Glutamatergic neuron (in vitro differentiated cells): Measurements from ENCODE around the gene CASQ2. TPM values are rescaled to one million over a fixed set of nuclear protein-coding genes. Genes with fewer than 3 reads are reported as not detected.

ENCODE experiments used
- DNase-seq: peaks from one replicate; pipeline ENCODE4 v3.0.0; 2022
- H3K27ac Mint-ChIP-seq: one replicate; pipeline ENCODE4 v1.8.0; 2020; ENCODE audit warnings: mild to moderate bottlenecking, mixed read lengths, inconsistent platforms; ENCODE audit not compliant: unreplicated experiment
- H3K27me3 Mint-ChIP-seq: one replicate; pipeline ENCODE4 v1.8.0; 2020; ENCODE audit warnings: mild to moderate bottlenecking, moderate library complexity, mixed read lengths, inconsistent platforms; ENCODE audit not compliant: unreplicated experiment
- H3K36me3 Mint-ChIP-seq: one replicate; pipeline ENCODE4 v1.8.0; 2020; ENCODE audit warnings: mild to moderate bottlenecking, mixed read lengths, inconsistent platforms; ENCODE audit not compliant: unreplicated experiment
- H3K4me1 Mint-ChIP-seq: one replicate; pipeline ENCODE4 v1.8.0; 2020; ENCODE audit warnings: mild to moderate bottlenecking, low read depth, mixed read lengths, inconsistent platforms; ENCODE audit not compliant: unreplicated experiment
- H3K4me3 Mint-ChIP-seq: one replicate; pipeline ENCODE4 v1.8.0; 2020; ENCODE audit warnings: mild to moderate bottlenecking, mixed read lengths, inconsistent platforms; ENCODE audit not compliant: unreplicated experiment
- H3K9me3 Mint-ChIP-seq: one replicate; pipeline ENCODE4 v1.8.0; 2020; ENCODE audit warnings: mild to moderate bottlenecking, moderate library complexity, mixed read lengths, inconsistent platforms; ENCODE audit not compliant: unreplicated experiment
- CTCF ChIP-seq: fragments of 200-600 bp; sonication (generic); IDR thresholded peaks from one replicate; pipeline ENCODE4 v1.5.0; 2021; ENCODE audit not compliant: partially characterized antibody, unreplicated experiment
- total RNA-seq: library from RNA; stranded (reverse); fragmentation: NEBNext Ultra II Directional; extraction: Animal tissue kit (Norgen Biotek cat#: 25700); gene quantifications from one replicate; pipeline ENCODE4 v1.2.1, GENCODE V29; 2021; ENCODE audit not compliant: unreplicated experiment

The CASQ2 gene
- total RNA-seq, 1 donor from 2014 or later: not detected

GRCh38 chr1:115670476-115671175 is 97.9 kb downstream of the CASQ2 start:
- no peak for TF ChIP-seq CTCF
- peaks cover 2% of the 10 kb centered on the region for H3K27me3 Mint-ChIP-seq

GRCh38 chr1:115669886-115670285 is 98.6 kb downstream of the CASQ2 start:
- Mint-ChIP-seq H3K36me3 (peaks cover 10% of the 10 kb centered on the region), H3K9me3 (no peaks in the 10 kb centered on the region), H3K27me3 (peaks cover 2% of the 10 kb centered on the region), H3K4me1 (peaks cover 8% of the 10 kb centered on the region), H3K4me3 (no peak overlapping the region), H3K27ac (no peak overlapping the region)
- DNase-seq: no peak
- TF ChIP-seq CTCF: no peak

More at GRCh38 chr1:115670476-115671175, 97.9 kb downstream of the CASQ2 start:
- DNase-seq: no peak
- peaks cover 8% of the 10 kb centered on the region for H3K4me1 Mint-ChIP-seq
- peaks cover 10% of the 10 kb centered on the region for H3K36me3 Mint-ChIP-seq
- H3K27ac Mint-ChIP-seq: no peak overlapping the region
- no peaks in the 10 kb centered on the region for H3K9me3 Mint-ChIP-seq
- H3K4me3 Mint-ChIP-seq: no peak overlapping the region

GRCh38 chr1:115669002-115669673 is 99.4 kb downstream of the CASQ2 start:
- TF ChIP-seq CTCF: no peak
- no peak for DNase-seq
- Mint-ChIP-seq H3K36me3 (peaks cover 10% of the 10 kb centered on the region), H3K27me3 (peaks cover 2% of the 10 kb centered on the region), H3K4me3 (no peak overlapping the region), H3K9me3 (no peaks in the 10 kb centered on the region), H3K4me1 (peaks cover 14% of the 10 kb centered on the region), H3K27ac (no peak overlapping the region)

- TF ChIP-seq CTCF: no peak
- H3K36me3 Mint-ChIP-seq: peaks cover 10% of the 10 kb centered on the region
- no peak overlapping the region for H3K4me3 Mint-ChIP-seq
- no peak overlapping the region for H3K27ac Mint-ChIP-seq
- no peaks in the 10 kb centered on the region for H3K9me3 Mint-ChIP-seq
- peaks cover 2% of the 10 kb centered on the region for H3K27me3 Mint-ChIP-seq
- H3K4me1 Mint-ChIP-seq: peaks cover 17% of the 10 kb centered on the region
- DNase-seq: no peak
Observed at GRCh38 chr1:115668579-115668978, 99.9 kb downstream of the CASQ2 start.

- no peak for TF ChIP-seq CTCF
- no peak overlapping the region for H3K4me3 Mint-ChIP-seq
- DNase-seq: no peak
- peaks cover 17% of the 10 kb centered on the region for H3K4me1 Mint-ChIP-seq
- peaks cover 10% of the 10 kb centered on the region for H3K36me3 Mint-ChIP-seq
- H3K27me3 Mint-ChIP-seq: peaks cover 3% of the 10 kb centered on the region
- H3K27ac Mint-ChIP-seq: no peak overlapping the region
- H3K9me3 Mint-ChIP-seq: no peaks in the 10 kb centered on the region
Observed at GRCh38 chr1:115666702-115667101, 101.8 kb downstream of the CASQ2 start.
